Duodenal mucosa (tissue), 2 donors: ENCODE measurements around the gene JADE1.

Experiments
- H3K27ac ChIP-seq: one replicate; pipeline ENCODE4 v1.7.0; 2013; ENCODE audit warnings: low read depth, low read length
- H3K27me3 ChIP-seq, 2 donors: one replicate each; pipeline ENCODE4 v1.7.0; 2013; ENCODE audit warnings: low read length in 2 of 2, control low read depth in 1 of 2; ENCODE audit not compliant: insufficient read depth in 2 of 2, control insufficient read depth in 1 of 2
- H3K36me3 ChIP-seq, 2 donors: one replicate each; pipeline ENCODE4 v1.7.0; 2013; ENCODE audit warnings: low read length in 2 of 2, control low read depth in 1 of 2; ENCODE audit not compliant: insufficient read depth in 2 of 2, control insufficient read depth in 1 of 2
- H3K4me1 ChIP-seq, 2 donors: one replicate each; pipeline ENCODE4 v1.7.0; 2013; ENCODE audit warnings: low read length in 2 of 2, control low read depth in 1 of 2; ENCODE audit not compliant: insufficient read depth in 2 of 2, control insufficient read depth in 1 of 2
- H3K4me3 ChIP-seq, 2 donors: one replicate each; pipeline ENCODE4 v1.7.0; 2013; ENCODE audit warnings: low read length in 2 of 2, low read depth in 1 of 2
- H3K9ac ChIP-seq, 2 donors: one replicate each; pipeline ENCODE4 v1.7.0; 2013; ENCODE audit warnings: low read length in 2 of 2, low read depth in 1 of 2
- H3K9me3 ChIP-seq, 2 donors: one replicate each; pipeline ENCODE4 v1.7.0; 2013; ENCODE audit warnings: low read length in 2 of 2, control low read depth in 1 of 2; ENCODE audit not compliant: control insufficient read depth in 1 of 2

The JADE1 gene

DNA sequence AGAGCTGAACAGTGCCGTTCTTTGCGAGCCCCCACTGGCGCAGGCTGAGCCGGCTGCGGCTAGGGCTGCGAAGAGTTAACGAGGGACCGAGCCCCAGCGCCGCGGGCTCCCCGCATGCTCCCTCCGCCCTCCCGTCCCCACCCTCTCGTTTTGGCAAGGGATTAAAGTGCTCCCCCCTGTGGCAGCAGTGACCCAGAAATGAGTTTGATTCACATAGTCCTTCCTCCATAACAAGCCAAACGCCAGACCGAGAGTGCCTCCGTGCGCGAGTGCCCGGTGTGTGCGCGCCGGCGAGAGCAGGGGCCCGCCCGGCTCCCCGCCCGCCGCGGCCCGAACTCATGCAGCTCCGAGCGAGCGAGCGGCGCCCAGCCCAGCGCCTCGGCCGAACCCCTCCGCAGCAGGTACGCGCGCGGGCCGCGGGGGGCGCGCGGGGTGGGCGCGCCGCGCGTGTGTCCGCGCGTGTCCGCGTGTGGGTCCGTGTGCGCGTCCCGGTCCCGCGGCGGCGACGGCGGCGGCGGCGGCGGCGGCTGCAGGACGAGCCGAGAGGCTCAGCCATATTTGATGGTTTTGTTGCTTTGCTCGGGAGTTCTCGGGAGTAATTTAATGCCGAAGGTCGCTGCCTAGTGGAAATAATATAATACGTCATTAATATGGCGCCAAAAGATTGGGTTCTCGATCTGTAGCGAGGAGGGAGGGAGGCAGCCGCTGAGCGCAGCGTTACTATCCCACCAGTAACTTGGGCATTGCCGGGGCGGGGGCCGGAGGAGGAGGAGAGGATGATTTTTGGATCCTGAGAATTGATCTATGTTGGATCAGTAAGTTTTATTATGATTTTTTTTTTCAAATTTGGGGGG is at the start of gene JADE1:
TSS of gene JADE1 (plus strand) at position 224 of the 854 bp plus-strand sequence. CDS start 22,059 bp downstream, outside the sequence.
- H3K9ac ChIP-seq = peak within 1 kb of the TSS; percentile 76 to 88
- H3K4me3 ChIP-seq = peak within 1 kb of the TSS; percentile 80 to 81
- H3K36me3 ChIP-seq = no peaks in the 10 kb centered on the region
- H3K9me3 ChIP-seq = no peaks in the 10 kb centered on the region
- no peaks in the 10 kb centered on the region for H3K27me3 ChIP-seq
- H3K4me1 ChIP-seq = peaks cover 4 to 19% of the 10 kb centered on the region in 2 donors
- H3K27ac ChIP-seq = peak within 1 kb of the TSS; percentile 92

DNA sequence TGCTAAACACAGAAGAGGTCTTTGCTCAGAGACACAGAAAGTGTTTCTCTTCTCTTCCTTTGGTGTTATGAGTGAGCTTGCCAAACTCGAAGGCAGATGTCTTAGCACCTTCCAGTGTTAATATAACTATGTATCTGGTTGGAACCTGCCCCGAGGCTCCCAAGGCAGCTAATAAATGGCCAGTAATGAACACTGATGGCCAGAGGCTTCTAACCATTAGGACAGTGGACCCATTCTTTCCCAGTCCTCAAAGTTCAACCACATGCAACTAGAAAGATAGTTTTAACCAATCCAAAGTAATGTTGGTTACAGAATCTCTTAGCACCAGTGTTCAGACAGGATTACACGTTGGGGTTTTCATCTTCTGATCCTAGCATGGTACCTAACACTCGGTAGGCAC is 42.7 kb upstream of the JADE1 start:
- Histone ChIP-seq H3K4me3 (no peak overlapping the region), H3K36me3 (no peaks in the 10 kb centered on the region), H3K9ac (no peak overlapping the region), H3K4me1 (no peaks in the 10 kb centered on the region), H3K9me3 (no peaks in the 10 kb centered on the region), H3K27me3 (no peaks in the 10 kb centered on the region), H3K27ac (no peak overlapping the region)

- no peak overlapping the region for H3K4me3 ChIP-seq
- no peak overlapping the region for H3K27ac ChIP-seq
- no peaks in the 10 kb centered on the region for H3K4me1 ChIP-seq
- H3K36me3 ChIP-seq = no peaks in the 10 kb centered on the region
- no peak overlapping the region for H3K9ac ChIP-seq
- H3K9me3 ChIP-seq = no peaks in the 10 kb centered on the region
- no peaks in the 10 kb centered on the region for H3K27me3 ChIP-seq
These were observed 41.0 kb upstream of the JADE1 start for GRCh38 chr4:128768373-128768996.

DNA sequence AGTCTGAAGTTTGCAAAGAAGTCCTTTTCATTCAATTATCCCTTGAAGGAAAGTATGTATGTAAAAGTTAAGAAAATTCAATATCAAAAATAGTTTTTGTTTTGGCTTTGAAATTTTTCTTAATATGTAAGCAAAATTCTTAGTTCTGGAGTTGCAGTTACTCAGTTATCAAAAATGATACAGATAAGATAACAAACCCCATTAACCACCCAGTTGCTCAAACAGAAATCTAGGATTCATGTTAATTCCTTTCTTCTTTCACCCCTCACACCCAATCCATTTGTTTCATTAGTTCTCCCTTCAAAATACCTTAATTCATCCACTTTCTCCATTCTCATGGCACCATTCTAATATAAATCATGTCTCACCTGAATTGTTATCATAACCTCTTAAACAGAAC is 40.5 kb upstream of the JADE1 start:
- Histone ChIP-seq H3K36me3 (no peaks in the 10 kb centered on the region), H3K4me1 (no peaks in the 10 kb centered on the region), H3K27ac (no peak overlapping the region), H3K9me3 (no peaks in the 10 kb centered on the region), H3K9ac (no peak overlapping the region), H3K4me3 (no peak overlapping the region), H3K27me3 (no peaks in the 10 kb centered on the region)

GRCh38 chr4:128770807-128771206 is 38.7 kb upstream of the JADE1 start:
- no peak overlapping the region for H3K27ac ChIP-seq
- H3K36me3 ChIP-seq = no peaks in the 10 kb centered on the region
- no peak overlapping the region for H3K9ac ChIP-seq
- no peaks in the 10 kb centered on the region for H3K9me3 ChIP-seq
- H3K4me1 ChIP-seq = no peaks in the 10 kb centered on the region
- no peak overlapping the region for H3K4me3 ChIP-seq
- no peaks in the 10 kb centered on the region for H3K27me3 ChIP-seq

DNA sequence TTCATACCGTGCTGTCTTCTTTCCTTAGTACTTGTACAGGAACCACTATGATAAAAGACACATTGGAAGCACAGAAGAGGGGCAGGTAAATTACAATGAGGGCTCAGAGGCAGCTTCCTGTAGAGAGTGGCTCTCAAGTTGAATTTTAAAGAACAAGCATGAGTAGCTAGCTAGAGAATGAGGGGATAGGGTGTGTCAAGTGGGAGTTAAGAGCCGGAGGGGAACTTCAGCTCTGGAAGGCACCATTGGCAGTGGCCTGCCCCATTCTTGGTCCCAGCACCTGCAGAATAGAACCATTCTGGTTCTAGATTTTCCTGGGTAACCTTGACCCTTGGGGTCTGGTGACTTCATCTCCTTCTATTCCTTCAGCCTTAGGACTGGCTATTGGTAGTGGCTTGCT is 34.0 kb upstream of the JADE1 start:
- H3K36me3 ChIP-seq = no peaks in the 10 kb centered on the region
- H3K9ac ChIP-seq = no peak overlapping the region
- no peak overlapping the region for H3K4me3 ChIP-seq
- no peaks in the 10 kb centered on the region for H3K4me1 ChIP-seq
- no peak overlapping the region for H3K27ac ChIP-seq
- no peaks in the 10 kb centered on the region for H3K9me3 ChIP-seq
- H3K27me3 ChIP-seq = no peaks in the 10 kb centered on the region

- no peaks in the 10 kb centered on the region for H3K4me1 ChIP-seq
- H3K27ac ChIP-seq = no peak overlapping the region
- H3K9ac ChIP-seq = no peak overlapping the region
- no peaks in the 10 kb centered on the region for H3K27me3 ChIP-seq
- no peak overlapping the region for H3K4me3 ChIP-seq
- no peaks in the 10 kb centered on the region for H3K9me3 ChIP-seq
- no peaks in the 10 kb centered on the region for H3K36me3 ChIP-seq
These were observed 33.6 kb upstream of the JADE1 start for GRCh38 chr4:128775916-128776315.

GRCh38 chr4:128776794-128777216 is 32.7 kb upstream of the JADE1 start:
- no peaks in the 10 kb centered on the region for H3K36me3 ChIP-seq
- H3K4me3 ChIP-seq = no peak overlapping the region
- no peak overlapping the region for H3K9ac ChIP-seq
- H3K27me3 ChIP-seq = no peaks in the 10 kb centered on the region
- no peak overlapping the region for H3K27ac ChIP-seq
- no peaks in the 10 kb centered on the region for H3K9me3 ChIP-seq
- no peaks in the 10 kb centered on the region for H3K4me1 ChIP-seq

DNA sequence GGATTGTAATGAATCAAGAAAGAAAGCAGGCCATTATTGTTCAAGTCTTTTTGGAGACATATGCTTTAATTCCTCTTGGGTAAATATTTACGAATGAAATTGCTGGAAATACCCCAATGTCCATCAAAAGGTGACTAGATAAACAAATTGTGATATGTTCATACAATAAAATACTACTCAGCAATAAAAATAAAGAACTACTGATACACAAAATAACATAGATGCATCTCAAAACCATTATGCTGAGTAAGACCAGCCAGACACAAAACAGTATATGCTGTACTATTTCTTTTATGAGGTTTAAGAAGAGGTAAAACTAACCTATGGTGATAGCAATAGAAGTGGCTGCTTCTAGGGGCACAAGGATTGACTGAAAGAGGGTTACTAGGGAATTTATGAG is 28.8 kb upstream of the JADE1 start:
- Histone ChIP-seq H3K9me3 (no peaks in the 10 kb centered on the region), H3K27me3 (no peaks in the 10 kb centered on the region), H3K36me3 (no peaks in the 10 kb centered on the region), H3K27ac (no peak overlapping the region), H3K4me1 (no peaks in the 10 kb centered on the region), H3K9ac (no peak overlapping the region), H3K4me3 (no peak overlapping the region)

DNA sequence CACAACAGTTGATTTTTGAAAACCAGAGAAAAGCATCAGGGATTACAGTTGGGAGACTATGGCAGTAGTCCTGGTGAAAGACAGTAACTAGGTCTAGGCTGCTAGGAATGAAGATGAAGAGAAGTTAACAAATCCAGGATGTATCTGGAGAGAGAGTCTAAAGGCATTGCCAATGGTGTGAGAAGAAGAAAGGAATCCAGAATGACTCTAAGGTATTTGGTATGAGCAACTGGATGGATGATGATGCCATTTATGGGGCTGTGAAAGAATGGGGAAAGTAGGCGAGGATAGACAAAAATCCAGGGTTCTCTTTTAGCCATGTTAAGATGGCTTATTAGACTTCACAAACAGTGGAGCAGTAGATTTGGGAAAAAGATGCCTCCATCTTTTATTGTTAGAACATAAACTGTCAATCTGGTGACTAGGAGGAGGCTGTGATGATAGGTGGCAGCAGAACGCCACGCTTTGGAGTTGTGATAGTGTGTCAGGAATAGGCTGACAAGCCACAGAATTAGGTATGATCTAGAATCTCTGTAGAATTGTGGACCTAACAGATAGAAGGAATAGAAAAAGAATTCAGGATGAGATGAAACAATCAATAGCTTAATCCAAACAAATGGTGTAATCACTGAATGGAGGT is 27.3 kb upstream of the JADE1 start:
- Histone ChIP-seq H3K4me1 (no peaks in the 10 kb centered on the region), H3K36me3 (no peaks in the 10 kb centered on the region), H3K9ac (no peak overlapping the region), H3K9me3 (no peaks in the 10 kb centered on the region), H3K4me3 (no peak overlapping the region), H3K27ac (no peak overlapping the region), H3K27me3 (no peaks in the 10 kb centered on the region)
